Superior temporal gyrus (tissue), 1 donor: ENCODE results near the gene POPDC2.

Source experiments
- DNase-seq: peaks from one replicate; pipeline ENCODE4 v3.0.0-alpha.2; 2016; ENCODE audit errors: extremely low spot score

POPDC2 gene

DNA sequence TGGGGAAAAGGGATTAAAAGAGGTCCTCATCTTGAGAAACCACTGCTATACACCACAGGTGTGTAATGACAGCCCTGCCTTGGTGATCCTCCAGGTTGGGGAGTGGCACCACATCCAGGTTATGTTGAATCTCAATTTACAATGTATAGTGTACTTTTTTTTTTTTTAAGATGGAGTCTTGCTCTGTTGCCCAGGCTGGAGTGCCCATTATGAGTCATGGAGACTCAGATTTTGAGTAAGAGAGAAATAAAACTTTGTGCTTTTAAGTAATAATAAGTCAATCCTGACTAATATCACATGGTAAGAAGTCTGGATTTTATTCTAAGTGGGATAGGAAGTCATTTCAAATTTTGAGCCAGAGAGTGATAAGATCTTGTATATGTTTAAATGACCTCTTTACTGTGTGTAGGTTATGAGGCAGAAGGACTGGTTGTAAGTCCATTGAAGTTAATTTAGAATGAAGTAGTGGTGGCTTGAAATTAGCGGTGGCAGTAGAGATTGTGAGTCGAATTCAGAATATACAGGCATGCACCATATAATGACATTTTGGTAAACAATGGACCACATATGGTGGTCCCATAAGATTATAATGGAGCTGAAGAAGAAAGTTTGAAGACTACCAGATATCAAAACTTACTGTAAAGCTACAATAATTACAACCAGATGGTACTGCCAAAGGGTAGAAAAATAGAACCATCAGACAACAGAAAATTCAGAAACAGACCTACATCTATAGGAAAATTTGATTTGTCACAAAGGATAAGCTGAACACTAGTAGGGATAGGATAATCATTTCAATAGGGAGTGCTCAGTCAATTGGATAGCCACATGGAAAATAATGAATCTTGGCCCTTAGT, 20.7 kb downstream of the POPDC2 start:
- no peak for DNase-seq

- DNase-seq: no peak
Observed at GRCh38 chr3:119637679-119638477, 22.5 kb downstream of the POPDC2 start.

GRCh38 chr3:119636891-119637611, 23.3 kb downstream of the POPDC2 start:
- no peak for DNase-seq

- no peak for DNase-seq
Observed at GRCh38 chr3:119636249-119636648, 24.1 kb downstream of the POPDC2 start.

DNA sequence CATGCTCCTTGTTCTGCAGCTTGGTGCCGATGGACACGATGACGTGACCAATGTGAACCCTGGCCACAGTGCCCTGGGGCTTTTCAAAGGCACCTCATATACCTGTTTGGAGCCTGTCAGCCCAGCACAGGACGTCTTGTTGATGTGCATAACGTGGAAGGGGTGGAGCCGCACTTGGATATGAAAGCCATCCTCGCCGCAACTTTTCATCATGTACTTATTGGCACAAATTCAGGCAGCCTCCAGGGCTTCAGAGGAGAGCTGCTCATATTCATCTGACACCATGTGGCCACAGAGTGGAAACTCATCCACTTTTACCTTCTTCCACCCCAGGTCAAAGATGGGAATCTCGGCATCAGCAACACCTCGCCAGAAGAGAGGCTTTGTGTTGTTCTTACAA, 24.7 kb downstream of the POPDC2 start:
- DNase-seq: no peak

- DNase-seq: no peak
Observed at GRCh38 chr3:119632829-119633228, 27.6 kb downstream of the POPDC2 start.

GRCh38 chr3:119632216-119632615, 28.2 kb downstream of the POPDC2 start:
- no peak for DNase-seq

GRCh38 chr3:119631516-119631915, 28.9 kb downstream of the POPDC2 start:
- no peak for DNase-seq

DNA sequence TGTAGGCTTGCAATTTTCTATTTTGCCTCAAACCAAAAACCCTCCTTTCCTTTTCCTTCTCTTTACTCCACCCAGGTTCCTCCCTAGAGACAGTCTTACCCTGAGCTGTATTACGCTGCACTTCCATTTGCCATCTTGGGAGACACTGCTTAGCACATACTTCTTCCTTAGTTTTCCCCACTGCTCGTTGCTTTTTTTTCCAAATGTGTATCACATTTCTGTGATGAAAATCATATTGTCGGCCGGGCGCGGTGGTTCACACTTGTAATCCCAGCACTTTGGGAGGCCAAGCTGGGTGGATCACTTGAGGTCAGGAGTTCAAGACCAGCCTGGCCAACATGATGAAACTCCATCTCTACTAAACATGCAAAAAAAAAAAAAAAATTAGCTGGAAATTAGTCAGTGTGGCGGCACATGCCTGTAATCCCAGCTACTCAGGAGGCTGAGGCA, 29.5 kb downstream of the POPDC2 start:
- DNase-seq: no peak

DNA sequence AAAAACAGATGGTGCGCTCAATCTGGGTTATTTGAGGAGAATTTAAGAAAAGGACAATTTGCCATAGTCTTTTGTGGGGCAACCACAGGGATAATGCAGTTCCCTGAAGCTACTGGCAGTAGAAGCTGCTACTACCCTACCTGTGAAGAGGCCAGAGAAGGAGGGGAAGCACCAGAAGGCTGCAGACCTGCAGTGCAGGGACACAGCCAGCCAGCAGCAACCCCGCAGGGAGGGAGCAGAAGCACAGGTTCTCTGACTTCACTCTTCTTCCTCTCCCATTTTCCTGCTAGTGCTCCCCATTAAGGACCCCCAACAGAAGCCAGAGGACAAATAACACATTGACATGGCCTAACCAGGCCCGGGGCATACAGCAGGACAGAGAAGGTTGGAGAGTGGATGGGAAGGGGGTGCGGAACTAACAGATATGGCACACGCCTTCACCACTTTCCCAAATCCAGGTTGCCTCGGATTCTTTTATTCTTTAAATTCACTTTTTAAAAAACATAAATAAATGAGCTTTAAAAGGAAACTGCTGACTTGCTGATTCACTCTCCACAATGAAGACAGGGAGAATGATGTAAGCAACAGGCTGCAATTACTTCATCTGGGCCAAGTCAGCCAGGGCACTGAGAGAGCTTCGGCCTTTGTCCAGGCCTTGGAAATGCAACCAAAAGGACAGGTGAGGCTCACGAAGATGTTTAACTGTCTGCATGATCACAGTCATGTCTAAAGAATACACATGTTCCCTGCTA, 30.1 kb downstream of the POPDC2 start:
- DNase-seq: no peak

- DNase-seq: no peak
Observed at GRCh38 chr3:119628816-119629445, 31.5 kb downstream of the POPDC2 start.

- no peak for DNase-seq
Observed at GRCh38 chr3:119628390-119628789, 32.0 kb downstream of the POPDC2 start.

- DNase-seq: no peak
Observed at GRCh38 chr3:119627461-119627860, 32.9 kb downstream of the POPDC2 start.

- DNase-seq: no peak
Observed at GRCh38 chr3:119626196-119626595, 34.2 kb downstream of the POPDC2 start.

DNA sequence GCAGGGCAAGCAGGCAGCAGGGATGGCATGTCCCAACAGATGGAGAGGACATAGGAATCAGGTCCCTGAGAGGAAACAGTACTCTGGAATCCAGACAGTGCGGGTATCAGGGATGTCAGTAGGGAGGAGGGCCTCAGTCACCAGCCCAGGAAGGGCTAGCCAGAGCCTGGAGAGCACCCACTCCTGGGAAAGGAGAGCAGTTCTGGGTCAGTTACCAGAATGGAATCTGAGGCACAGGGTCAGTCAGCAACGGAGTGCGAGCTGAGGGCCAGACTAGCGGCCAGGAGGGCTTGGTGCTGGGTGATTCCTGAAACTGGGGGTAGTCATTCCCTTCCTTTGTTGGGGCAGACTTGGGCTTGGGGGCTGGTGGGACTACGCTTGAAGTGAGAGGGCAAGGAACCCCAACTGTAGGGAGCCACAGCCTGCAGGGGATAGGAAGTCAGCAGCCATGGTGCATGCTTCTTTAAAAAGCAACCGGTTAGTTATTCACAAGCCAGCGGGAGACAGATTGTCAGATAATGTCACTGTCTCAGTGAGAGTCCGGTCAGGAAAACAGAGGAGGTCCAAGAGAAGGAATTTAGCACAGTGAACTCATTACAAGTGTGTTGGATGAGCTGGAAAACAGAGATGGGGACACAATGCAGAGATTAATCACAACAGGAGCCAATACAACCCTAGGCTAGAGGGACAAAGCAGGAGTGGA, 34.8 kb downstream of the POPDC2 start:
- no peak for DNase-seq

- DNase-seq: no peak
Observed at GRCh38 chr3:119624002-119624720, 36.2 kb downstream of the POPDC2 start.

GRCh38 chr3:119620899-119621298, 39.5 kb downstream of the POPDC2 start:
- DNase-seq: no peak

- no peak for DNase-seq
Observed at GRCh38 chr3:119619094-119619493, 41.3 kb downstream of the POPDC2 start.

- DNase-seq: no peak
Observed at GRCh38 chr3:119616056-119616455, 44.3 kb downstream of the POPDC2 start.

- no peak for DNase-seq
Observed at GRCh38 chr3:119613872-119614271, 46.5 kb downstream of the POPDC2 start.
